ENCODE data around the gene BEST4. TPM values are rescaled to one million over a fixed set of nuclear protein-coding genes. Genes with fewer than 3 reads are reported as not detected.
A peak's percentile ranks its signal among the peaks of the same experiment; 100 is the strongest.

The BEST4 gene
- total and polyA plus RNA-seq, 2 of the 13 experiments (the other 11 are each of a cell fraction or from before 2014, with no cell fraction given) = 0.77 to 1.4 TPM

DNA sequence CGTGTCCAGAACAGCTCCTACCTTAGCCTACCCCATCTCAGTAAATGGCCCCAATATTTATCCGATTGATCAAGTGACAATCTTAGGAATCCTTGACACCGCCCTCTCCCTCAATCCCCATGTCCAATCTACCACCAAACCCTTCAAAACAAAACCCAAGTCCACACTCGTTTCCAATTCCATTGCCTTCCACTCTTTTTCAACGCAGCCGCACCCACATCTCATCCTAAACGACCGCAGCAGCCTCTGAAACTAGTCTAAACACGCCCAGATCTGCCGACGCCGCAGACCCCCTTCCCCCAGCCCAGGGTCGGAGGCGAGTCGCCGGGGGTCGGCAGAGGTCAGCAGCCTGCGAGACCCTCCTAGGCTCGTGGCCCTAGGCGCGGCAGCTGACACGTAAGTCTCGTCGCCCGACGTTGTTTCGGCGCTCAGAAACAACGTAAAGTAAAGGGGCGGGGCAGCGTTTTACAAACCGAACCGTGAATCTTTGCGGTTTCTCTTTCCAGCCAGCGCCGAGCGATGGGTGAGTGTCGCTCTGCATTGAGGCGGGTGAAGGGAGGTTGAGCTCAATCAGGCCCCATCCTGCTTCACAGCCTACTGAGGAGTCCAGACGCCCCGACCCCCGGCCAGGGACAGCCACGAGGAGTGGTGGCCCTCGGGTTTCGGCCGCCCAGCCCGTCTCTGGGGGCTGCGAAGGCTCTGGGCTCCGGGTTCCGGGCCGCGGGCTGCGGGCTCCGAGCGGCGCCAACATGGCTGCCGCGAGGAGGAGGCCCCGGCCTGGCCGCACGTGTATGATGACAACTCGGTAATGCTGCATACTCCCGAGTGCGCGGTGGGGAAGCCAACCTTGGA, 12.7 kb downstream of the BEST4 start, which contains the start of gene RPS8 (continued):
- TF ChIP-seq, protein P1, sequence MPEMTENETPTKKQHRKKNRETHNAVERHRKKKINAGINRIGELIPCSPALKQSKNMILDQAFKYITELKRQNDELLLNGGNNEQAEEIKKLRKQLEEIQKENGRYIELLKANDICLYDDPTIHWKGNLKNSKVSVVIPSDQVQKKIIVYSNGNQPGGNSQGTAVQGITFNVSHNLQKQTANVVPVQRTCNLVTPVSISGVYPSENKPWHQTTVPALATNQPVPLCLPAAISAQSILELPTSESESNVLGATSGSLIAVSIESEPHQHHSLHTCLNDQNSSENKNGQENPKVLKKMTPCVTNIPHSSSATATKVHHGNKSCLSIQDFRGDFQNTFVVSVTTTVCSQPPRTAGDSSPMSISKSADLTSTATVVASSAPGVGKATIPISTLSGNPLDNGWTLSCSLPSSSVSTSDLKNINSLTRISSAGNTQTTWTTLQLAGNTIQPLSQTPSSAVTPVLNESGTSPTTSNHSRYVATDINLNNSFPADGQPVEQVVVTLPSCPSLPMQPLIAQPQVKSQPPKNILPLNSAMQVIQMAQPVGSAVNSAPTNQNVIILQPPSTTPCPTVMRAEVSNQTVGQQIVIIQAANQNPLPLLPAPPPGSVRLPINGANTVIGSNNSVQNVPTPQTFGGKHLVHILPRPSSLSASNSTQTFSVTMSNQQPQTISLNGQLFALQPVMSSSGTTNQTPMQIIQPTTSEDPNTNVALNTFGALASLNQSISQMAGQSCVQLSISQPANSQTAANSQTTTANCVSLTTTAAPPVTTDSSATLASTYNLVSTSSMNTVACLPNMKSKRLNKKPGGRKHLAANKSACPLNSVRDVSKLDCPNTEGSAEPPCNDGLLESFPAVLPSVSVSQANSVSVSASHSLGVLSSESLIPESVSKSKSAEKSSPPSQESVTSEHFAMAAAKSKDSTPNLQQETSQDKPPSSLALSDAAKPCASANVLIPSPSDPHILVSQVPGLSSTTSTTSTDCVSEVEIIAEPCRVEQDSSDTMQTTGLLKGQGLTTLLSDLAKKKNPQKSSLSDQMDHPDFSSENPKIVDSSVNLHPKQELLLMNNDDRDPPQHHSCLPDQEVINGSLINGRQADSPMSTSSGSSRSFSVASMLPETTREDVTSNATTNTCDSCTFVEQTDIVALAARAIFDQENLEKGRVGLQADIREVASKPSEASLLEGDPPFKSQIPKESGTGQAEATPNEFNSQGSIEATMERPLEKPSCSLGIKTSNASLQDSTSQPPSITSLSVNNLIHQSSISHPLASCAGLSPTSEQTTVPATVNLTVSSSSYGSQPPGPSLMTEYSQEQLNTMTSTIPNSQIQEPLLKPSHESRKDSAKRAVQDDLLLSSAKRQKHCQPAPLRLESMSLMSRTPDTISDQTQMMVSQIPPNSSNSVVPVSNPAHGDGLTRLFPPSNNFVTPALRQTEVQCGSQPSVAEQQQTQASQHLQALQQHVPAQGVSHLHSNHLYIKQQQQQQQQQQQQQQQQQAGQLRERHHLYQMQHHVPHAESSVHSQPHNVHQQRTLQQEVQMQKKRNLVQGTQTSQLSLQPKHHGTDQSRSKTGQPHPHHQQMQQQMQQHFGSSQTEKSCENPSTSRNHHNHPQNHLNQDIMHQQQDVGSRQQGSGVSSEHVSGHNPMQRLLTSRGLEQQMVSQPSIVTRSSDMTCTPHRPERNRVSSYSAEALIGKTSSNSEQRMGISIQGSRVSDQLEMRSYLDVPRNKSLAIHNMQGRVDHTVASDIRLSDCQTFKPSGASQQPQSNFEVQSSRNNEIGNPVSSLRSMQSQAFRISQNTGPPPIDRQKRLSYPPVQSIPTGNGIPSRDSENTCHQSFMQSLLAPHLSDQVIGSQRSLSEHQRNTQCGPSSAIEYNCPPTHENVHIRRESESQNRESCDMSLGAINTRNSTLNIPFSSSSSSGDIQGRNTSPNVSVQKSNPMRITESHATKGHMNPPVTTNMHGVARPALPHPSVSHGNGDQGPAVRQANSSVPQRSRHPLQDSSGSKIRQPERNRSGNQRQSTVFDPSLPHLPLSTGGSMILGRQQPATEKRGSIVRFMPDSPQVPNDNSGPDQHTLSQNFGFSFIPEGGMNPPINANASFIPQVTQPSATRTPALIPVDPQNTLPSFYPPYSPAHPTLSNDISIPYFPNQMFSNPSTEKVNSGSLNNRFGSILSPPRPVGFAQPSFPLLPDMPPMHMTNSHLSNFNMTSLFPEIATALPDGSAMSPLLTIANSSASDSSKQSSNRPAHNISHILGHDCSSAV (CRISPR knock-in tag; IDR thresholded peaks at IDR 0.05; ENCODE audit: borderline replicate concordance) = no peak
- TF ChIP-seq RAD21 (CRISPR knock-in tag; IDR thresholded peaks at IDR 0.05) (peak; percentile 39), TEF (CRISPR knock-in tag; IDR thresholded peaks at IDR 0.05) (peak; percentile 74), ZNF749 (CRISPR knock-in tag; IDR thresholded peaks at IDR 0.05; ENCODE audit: borderline replicate concordance) (peak; percentile 83; the same call in 1 of the 2 replicates), ZNF160 (CRISPR knock-in tag; IDR thresholded peaks at IDR 0.05) (peak; percentile 85), ZKSCAN5 (CRISPR knock-in tag; IDR thresholded peaks at IDR 0.05) (no peak; the same call in 1 of the 2 replicates), MED8 (CRISPR knock-in tag; IDR thresholded peaks at IDR 0.05; ENCODE audit: insufficient replicate concordance) (peak; percentile 39), TFDP2 (CRISPR knock-in tag; IDR thresholded peaks at IDR 0.05) (peak; percentile 64), ZNF577 (CRISPR knock-in tag; IDR thresholded peaks at IDR 0.05; ENCODE audit: borderline replicate concordance, low read depth) (no peak), SIX1 (CRISPR knock-in tag; IDR thresholded peaks at IDR 0.05; ENCODE audit: borderline replicate concordance) (no peak), SRSF4 (IDR thresholded peaks at IDR 0.05; ENCODE audit: low read depth, low read length, poor library complexity, severe bottlenecking) (no peak), ATF1 (CRISPR knock-in tag; IDR thresholded peaks at IDR 0.05) (peak; percentile 99), AKAP8 (CRISPR knock-in tag; IDR thresholded peaks at IDR 0.05) (no peak; the same call in 1 of the 2 replicates), NCOA5 (CRISPR knock-in tag; IDR thresholded peaks at IDR 0.05) (no peak), ZNF761 (CRISPR knock-in tag; conservative IDR thresholded peaks at IDR 0.05) (0 out of 2 replicates have a peak, but pooled peaks have one; percentile 55), PCBP2 (optimal IDR thresholded peaks at IDR 0.05; ENCODE audit: low read depth, low read length, poor library complexity, severe bottlenecking) (no peak), ZNF235 (CRISPR knock-in tag; IDR thresholded peaks at IDR 0.05; ENCODE audit: borderline replicate concordance) (no peak), GLI4 (CRISPR knock-in tag; IDR thresholded peaks at IDR 0.05; ENCODE audit: borderline replicate concordance) (no peak; the same call in 1 of the 2 replicates), FOXA1 (IDR thresholded peaks at IDR 0.05) (no peak), FOXA1 (CRISPR knock-in tag; IDR thresholded peaks at IDR 0.05) (peak; percentile 48)

All from HepG2 (cell line).